OCI-M1 (cell line): ENCODE results near the gene IL17REL.

Source experiments
- DNase-seq: peaks from one replicate; lab custom pipeline; 2025; lab: John Stamatoyannopoulos, UW

IL17REL gene

GRCh38 chr22:50022171-50022819 lies 9.7 kb upstream of the IL17REL start:
- DNase-seq = no peak

GRCh38 chr22:50020606-50021005 lies 8.0 kb upstream of the IL17REL start:
- DNase-seq = no peak

GRCh38 chr22:50019316-50019715 lies 6.8 kb upstream of the IL17REL start:
- DNase-seq = no peak

- no peak for DNase-seq
Measured at GRCh38 chr22:50018608-50019285, 6.2 kb upstream of the IL17REL start.

GRCh38 chr22:50017701-50018224 lies 5.2 kb upstream of the IL17REL start:
- DNase-seq = no peak

- no peak for DNase-seq
Measured at GRCh38 chr22:50016988-50017700, 4.6 kb upstream of the IL17REL start.

GRCh38 chr22:50016308-50016987 lies 3.9 kb upstream of the IL17REL start:
- DNase-seq = no peak

GRCh38 chr22:50015451-50016307 lies 3.1 kb upstream of the IL17REL start:
- no peak for DNase-seq

GRCh38 chr22:50014655-50015401 lies 2.3 kb upstream of the IL17REL start:
- no peak for DNase-seq

- no peak for DNase-seq
Measured at GRCh38 chr22:50014053-50014501, 1.5 kb upstream of the IL17REL start.

GRCh38 chr22:50011447-50012210 lies 936 bp downstream of the IL17REL start:
- no peak for DNase-seq

- no peak for DNase-seq
Measured at GRCh38 chr22:50010676-50011446, 1.7 kb downstream of the IL17REL start.

GRCh38 chr22:50009765-50010675 lies 2.5 kb downstream of the IL17REL start:
- no peak for DNase-seq

GRCh38 chr22:50009251-50009650 lies 3.3 kb downstream of the IL17REL start:
- no peak for DNase-seq

GRCh38 chr22:50008151-50009040 lies 4.2 kb downstream of the IL17REL start:
- DNase-seq = no peak

GRCh38 chr22:50007057-50007511 lies 5.5 kb downstream of the IL17REL start:
- no peak for DNase-seq

- no peak for DNase-seq
Measured at GRCh38 chr22:50004918-50005317, 7.6 kb downstream of the IL17REL start.
